Medulla oblongata (tissue), 1 donor: ENCODE results near the gene B3GALT5.
A peak's percentile ranks its signal among the peaks of the same experiment; 100 is the strongest.

Experiments
- DNase-seq: peaks from one replicate; pipeline ENCODE4 v3.0.0-alpha.2; 2015; ENCODE audit errors: extremely low spot score

B3GALT5 gene

DNA sequence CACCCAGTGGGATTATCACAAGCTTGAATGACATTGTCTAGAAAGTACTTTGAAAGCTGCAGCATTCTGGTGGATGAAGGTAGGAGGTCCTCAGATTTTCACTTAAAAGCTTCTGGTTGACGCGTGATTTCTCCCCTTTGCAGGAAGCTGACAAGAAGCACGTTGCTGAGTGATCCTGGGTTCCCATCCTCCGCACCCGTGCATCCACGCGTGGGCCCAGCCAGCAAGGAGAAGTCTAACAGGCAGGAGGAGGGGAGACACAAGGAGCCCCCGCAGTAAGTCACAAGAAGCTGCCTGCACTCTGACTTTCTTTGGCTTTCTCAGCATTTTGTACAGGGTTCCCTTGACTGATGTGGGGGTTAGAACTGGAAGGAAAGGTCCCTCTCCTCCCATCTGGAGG lies 7.8 kb upstream of the B3GALT5 start:
- DNase-seq = no peak

DNA sequence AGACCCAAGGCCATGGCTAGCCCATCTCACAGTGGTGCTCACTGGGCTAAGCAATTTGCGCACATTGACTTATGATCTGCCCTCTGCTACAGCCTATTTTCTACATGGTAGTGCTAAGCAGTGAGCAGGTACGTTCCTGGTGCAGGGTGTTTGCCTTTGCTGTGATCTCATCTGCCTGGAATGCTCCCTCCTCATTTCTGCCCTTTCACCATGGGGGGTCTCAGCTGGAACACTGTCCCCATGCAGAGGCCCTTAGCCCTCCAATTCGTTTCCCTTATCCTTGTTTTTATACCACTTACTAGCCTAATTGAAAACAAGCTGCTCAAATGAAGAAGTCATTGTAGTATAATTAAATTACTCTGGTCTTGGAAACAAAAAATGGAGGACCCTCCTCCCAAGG lies 2.0 kb upstream of the B3GALT5 start:
- DNase-seq = no peak

DNA sequence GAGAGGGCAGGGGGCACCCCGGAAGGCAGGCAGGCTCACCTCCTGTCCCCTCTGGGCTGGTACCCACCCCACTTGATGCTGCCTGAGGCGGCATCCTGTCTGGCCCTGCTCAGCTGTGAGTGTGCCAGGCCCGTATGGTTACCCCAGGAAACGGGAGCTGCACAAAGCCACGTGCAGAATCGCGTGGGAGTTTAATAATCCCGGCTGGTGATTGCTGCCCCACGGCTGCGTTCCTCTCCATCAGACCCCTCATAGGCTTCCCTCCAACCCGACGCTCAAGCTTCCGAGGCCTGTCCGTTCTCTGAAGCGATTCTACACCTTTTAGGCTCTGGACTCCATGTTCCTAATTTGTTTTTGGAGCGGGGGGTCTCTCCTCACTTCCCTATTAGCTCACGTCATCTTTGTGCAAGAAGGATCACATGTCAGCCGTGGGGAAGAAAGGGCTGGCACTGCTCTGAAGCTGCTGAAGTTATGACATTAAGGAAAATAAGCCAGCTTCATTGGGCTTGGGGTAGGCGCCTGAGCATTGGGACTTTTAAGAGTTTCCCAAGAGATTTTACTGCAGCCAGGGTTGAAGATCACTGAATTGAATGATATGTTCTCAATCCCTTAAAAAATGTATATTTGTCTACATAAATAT lies 1.1 kb upstream of the B3GALT5 start:
- peak; percentile 30 for DNase-seq

DNA sequence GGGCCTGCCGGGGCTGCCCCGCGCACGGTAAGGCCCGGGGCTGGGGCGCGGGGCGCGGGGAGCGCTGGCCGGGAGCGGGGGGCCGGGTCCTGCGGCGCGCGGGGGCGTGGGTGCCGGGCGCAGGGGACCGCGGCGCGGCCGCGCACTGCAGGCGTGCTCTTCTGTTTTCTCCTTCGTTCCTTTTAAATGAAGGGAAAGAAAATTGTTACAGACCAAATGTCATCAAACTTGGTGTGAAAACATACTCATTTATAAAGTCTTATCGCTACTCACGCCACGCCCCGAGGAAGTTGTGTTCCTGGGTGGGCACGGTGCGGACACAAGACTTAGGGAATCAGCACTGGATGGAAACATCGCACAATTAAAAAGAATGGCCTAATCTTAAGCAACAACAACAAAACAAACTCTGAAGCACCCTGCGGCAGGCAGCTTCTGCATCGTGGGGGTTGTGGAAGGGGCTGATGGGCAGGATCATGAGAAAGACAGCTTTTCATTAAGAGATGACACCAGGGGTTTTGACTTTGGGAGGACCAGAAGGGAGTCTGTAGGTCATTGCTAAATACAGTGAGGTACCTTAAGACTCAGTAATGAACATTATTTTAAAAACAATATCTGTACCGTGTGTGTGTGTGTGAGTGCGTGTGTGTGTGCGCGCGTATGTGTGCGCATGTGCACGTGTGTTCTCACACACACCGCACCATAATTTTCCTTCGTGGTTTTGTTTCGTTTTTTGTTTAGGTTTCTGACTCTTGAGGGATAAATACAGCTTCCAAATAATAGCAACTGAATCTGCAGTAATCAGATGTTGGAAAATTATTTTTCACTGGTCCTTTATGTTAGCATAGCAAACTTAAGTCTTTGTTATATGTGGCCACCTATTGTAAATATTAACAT lies 548 bp downstream of the B3GALT5 start:
- DNase-seq = peak; percentile 12

DNA sequence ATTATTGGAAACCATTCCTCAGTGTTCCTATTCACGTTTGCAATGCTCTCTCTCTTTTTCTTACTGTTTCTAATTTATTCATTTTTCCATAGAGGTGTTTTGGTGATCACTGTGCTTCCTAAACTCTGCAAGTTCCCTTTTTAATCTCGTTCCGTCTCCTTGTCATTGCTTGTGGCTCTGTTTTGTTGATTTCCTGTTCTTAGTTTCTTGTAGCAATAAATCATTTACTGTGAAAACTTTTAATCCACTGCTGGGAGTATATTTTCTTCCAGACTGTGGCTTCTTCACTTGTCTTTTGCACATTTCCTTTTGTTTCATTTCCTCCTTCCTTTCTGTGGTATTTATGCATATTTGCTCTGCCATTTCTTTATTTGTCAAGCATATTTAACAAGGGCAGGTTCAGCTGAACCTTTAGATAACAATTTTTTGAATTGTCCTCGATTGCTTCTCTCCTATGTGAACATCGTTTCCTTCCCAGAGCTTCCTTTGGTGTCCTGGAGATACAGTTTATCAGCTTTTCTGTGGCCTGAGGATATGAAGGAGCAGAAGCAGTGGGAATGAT lies 3.6 kb downstream of the B3GALT5 start:
- DNase-seq = no peak

DNA sequence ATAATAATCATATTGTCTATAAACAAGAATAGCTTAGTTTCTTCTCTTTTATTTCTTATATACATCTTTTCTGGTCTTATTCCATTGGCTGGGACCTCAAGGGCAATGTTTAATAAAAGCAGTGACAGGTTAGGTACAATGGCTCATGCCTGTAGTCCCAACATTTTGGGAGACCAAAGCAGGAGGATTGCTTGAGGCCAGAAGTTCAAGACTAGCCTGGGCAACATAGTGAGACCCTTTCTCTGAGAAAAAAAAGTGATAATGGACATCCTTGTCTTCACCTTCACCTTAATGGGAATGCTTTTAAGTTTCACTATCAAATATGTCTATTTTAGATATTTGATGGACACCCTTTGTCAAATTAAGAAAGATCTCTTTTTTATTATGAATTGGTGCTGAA lies 8.1 kb downstream of the B3GALT5 start:
- DNase-seq = no peak

DNA sequence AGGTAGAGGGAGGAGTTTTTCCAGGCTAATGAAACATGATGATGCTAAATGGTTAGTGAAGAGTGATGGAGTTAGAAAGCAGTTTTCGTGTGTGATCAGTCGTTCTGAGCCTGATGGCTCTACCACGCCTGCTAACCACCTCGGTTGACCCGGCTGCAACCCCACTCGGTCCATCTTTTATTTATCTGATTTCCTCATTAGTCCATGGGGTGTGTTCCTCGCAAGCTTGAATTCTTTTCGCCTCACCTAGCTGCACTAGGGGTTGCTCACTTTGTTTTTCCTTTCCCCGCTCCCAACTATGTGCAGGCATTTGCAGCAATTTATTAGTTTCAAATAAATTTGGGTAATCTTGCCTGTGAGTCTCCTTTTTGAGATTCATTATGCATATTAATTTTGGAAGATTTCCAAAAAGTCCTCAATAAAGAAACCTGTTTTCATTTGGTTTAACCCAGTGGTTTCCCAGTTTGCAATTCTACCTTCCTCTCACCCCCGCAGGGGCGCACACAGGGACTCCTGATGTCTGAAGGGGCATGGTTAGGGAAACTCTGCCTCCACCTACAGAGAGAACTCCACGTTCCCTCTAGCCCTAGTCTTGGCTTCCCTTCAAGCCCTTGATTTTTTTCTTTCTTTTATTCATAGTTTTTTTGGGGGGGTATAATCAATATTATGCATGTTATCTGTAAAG lies 12.6 kb downstream of the B3GALT5 start:
- no peak for DNase-seq

DNA sequence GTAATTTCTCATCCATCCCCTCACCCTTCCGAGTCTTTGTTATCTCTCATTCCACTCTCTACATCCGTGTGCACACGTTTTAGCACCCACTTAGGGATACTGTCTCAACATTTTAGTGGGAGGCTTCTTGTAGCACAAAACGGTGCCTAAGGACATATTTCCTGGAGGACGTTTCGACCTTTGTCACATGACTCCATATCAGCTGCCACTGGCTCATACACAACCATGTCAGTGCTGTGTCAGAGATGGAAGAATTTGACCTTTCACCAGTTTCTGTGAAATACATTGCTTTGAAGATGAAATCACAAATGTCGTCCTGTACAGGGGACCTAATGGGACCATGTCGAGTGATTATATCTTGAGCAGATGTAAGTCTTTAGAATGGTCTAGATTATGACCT lies 15.6 kb downstream of the B3GALT5 start:
- DNase-seq = no peak

DNA sequence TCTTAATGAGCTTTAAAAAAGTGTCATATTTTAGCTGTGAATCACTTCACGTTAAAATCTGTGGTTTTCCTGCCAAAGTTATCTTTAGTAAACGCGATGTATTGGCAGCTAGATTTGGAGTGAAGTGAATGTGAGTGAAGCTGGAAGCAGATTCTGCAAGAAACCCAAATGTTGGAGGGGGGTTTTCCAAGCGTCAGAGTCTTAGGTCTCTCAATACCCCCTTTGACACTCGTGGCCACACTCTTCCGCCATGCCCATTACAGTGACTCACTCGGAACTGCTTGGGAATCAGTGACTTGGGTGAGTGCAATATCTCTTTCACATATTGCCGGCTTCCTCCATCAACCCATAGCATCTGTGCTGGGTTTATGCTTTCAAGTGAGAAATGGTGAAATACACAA lies 17.5 kb downstream of the B3GALT5 start:
- no peak for DNase-seq

DNA sequence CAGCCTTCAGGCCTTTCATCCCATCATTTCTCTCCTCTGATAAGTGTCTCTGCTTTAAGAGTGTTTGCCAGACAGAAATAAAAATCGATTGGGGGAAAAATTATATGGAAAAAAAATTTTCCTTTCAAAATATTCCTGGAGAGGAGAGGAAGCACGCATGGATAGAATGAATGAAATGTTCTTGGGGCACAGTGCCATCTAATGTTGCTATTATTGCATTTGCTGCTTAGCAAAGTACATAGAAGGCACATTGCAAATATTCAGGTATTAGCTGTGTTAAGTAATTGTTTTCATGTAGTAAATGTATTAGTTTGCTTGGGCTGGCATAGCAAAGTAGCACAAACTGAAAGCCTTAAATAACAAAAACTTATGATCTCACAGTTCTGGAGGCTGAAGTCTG lies 18.1 kb downstream of the B3GALT5 start:
- no peak for DNase-seq

DNA sequence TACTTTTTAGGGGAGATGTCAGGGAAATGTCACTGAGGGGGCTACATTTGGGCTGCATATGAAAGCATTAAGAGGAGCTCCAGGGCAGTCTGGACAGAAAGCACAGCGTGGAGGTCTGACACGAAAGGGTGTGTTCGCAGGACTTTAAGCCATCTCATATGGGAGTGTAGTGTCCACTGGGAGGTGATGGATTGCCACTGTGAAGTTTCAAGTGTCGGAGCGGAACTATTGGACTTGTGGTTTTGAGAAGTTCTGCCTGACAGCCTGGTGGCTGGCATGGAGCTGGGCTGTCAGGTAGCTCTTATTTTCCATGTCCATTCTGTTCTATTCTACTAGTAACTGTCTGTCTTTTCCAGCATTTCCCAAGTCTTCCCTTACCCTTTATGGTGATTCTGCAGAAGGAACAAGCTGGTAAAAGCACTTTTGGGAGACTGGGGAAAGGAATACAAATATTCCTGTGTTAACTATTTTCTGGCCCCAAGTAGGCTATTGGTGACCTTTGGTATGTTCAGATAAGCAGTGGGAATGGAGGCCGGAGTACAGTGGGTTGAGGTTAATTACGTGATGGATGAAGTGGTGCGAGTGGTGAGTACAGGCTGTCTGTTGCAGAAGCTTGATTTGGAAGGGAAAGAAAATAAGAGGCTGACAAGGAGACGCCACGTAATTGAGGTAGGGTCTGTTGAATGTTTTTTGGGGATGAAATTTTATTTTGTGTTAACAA lies 19.3 kb downstream of the B3GALT5 start:
- DNase-seq = no peak

DNA sequence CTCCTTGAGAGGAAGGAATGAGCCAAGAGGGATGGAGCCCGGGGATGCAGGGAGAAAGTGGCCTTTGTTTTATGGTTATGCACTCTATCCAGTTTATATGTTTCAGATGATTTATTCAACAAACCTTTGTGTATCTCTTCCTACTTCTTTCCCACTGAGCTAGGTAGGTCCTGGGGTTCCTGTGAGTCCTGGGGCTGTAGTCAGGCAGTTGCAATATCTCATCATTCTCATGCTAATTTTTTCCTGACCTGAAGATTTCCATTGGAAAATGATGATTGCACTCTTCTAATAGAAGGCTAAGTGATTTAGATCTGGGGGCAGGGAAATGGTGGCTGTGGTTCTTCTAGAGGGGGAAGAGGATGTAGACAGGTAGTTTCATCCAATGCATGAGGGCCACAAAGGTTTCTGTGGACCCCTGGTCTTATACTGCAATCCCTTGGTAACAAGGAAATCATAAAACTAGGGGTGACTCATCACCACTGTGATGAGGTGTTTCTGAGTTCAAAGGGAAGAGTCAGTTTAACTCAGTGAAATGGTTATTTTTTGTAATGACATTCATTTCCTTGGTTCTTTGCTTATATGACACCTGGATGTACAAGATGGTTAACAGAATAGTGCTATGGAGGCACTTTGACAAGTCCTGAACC lies 20.2 kb downstream of the B3GALT5 start:
- DNase-seq = no peak

DNA sequence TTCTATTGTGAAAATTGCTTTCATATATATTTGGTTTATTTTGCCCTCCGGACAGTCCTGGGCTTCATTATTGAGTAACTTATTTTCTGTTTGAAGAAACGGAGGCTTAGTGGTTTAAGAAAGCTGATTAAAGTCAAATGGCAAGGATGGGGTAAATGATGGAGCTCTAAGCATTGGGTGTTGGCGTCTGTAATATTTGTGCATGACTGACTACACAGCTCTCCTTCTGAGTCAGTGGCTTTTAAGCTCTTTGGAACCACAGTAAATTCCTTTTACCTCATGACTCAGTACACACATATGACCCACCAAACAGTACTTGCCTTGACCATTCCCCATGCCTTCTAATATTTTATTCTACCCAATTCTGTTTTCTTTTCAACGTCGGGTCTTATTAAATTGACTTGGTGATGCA lies 21.0 kb downstream of the B3GALT5 start:
- no peak for DNase-seq

DNA sequence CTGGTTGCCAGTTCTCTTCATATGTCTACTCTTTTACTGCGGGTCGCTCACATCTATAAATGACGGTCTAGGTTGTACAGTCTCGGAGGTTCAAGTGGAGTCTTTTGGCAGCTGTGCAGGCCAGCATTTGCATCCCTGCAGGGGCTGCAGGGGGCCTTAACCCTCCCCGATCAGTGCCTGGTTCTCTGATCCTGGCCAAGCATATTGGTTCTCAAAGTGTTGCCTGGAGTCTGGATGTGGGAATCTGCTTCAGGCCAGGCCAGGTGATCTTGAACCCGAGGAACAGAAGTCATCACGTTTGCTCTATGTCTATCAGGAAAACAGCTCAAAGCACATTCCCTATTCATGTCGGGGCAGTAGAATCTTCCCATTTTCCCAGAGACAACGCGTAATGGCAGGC lies 21.8 kb downstream of the B3GALT5 start:
- no peak for DNase-seq

DNA sequence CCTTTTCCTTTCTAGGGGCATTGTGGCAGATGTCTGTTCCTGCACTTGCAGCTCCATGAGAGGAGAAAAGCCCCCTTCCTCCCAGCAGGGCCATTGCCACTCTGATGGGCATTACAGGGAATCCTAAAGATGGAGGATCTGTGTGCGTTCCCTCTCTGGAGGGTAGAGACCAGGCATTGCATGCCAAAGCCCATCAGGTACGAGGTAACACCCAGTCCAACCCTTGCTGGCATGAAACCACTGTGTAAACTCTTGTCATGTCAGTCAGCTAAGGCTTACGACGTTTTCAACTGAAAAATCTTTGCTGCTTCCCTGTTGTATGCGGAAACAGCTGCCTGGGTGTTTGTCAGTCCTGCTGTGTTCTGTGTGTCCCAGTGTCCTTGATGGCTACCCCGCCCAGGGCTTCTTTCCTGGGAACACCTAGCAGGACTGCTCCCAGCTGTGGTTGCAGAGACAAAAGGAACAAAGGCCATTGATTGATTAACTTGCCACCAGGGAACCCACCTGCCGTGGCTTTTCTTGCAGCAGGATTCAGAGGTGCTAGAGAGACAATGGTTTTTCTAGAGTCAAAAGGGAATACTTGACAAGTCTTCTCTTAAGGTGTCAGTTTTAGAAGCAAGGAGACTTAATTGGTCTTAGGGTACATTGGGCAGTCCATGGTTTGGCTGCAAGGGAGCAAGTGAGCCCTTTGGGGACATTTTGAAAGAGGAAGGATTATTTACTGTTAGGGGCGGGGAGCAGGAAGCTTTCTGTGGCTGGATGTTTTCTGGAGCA lies 24.6 kb downstream of the B3GALT5 start:
- DNase-seq = no peak

DNA sequence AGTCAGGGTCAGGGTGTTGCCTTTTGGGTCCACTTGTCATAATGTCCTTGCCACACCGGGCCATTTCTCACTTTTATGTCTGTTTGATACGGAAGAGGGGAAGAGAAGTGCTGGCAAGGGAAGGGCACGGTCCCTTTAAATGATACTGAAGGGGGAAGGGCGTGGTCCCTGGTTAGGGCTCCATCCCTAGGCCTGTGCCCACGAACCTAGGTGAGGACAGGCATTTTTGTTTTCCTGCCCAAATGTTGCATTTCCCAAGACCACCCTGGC lies 25.2 kb downstream of the B3GALT5 start:
- no peak for DNase-seq

DNA sequence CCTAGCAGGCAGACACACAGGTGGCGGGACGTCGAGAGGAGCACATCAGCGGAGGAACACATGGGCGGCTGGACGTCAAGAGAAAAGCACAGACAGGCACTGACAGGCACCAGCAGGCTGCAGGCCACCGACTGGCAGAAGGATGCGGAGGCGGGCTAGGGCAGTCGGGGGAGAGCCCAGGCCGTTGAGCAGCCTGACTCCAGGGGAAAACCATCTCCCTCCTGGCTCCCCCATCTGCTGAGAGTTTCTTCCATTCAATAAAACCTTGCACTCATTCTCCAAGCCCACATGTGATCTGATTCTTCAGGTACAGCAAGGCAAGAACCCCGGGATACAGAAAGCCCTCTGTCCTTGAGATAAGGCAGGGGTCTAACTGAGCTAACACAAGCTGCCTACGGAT lies 25.5 kb downstream of the B3GALT5 start:
- no peak for DNase-seq

DNA sequence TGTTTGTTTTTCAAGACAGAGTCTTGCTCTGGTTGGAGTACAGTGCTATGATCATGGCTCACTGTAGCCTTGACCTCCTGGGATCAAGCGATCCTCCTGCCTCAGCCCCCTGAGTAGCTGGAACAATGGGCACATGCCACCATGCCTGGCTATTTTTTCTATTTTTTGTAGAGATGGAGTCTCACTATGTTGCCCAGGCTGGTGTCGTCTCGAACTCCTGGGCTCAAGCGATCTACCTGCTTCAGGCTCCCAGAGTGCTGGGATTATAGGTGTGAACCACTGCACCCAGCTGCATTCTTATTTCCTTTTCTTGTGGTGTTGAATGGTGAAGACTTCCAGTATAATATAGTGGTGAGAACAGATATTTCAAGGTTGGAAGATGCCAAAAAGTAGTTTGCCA lies 28.0 kb downstream of the B3GALT5 start:
- no peak for DNase-seq

DNA sequence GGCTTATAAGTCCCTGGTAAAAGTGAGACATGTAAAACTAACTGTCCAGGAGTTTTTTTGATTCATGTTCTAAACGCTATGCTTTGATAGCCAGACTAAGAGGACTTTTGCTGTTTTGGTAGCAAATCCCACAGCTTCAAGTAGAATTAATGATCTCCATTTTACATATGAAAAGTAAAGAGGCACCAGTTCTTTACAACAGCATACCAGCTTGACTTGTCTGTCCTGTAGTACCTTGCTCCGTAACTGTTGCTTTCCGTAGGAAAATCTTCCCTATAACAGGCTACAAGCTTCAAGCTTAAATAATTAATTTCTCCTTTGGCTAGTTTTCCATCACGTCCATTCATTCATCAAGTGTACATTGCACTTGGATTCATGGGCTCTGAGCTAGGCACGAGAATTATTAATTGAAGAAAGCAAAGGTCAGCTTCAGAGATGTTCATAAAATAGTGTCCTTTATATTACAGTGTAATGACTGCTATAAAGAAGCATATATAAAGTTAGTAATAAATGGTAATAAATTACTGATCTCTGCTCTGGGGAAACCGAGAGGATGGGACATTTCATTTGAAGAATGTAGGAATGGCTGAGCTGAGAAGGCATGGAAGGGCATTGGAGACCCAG lies 29.2 kb downstream of the B3GALT5 start:
- DNase-seq = no peak

DNA sequence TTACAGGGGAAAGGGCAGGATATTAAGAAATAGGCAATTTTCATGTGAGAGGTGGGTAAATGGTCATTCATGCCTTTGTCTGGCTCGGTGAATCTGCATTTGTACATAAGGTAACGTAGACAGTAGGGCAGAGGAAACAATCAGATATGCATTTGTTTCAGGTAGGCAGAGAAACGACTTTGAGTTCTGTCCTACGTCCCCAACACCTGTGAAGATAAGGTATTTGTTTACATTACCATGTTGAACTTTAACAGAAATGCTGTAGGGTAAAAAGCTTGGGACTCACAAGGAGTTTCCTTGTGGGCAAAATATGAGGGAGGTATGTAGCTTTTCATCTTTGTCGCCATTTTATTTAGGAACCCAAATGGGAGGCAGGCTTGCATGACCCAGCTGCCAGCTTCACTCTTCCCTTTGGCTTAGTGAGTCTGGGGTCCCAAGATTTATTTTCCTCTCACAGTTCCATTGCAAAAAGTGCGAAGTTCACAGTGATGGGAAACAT lies 31.4 kb downstream of the B3GALT5 start:
- DNase-seq = no peak
